HG03565 (cell line): ENCODE data around the gene PRDM1.
A peak's percentile ranks its signal among the peaks of the same experiment; 100 is the strongest.

Source experiments
- ATAC-seq: cut with Tn5 transposase; IDR thresholded peaks from one replicate; pipeline ENCODE4 v1.9.1; 2021; ENCODE audit warnings: mild to moderate bottlenecking, moderate library complexity; ENCODE audit not compliant: unreplicated experiment

The PRDM1 gene

DNA sequence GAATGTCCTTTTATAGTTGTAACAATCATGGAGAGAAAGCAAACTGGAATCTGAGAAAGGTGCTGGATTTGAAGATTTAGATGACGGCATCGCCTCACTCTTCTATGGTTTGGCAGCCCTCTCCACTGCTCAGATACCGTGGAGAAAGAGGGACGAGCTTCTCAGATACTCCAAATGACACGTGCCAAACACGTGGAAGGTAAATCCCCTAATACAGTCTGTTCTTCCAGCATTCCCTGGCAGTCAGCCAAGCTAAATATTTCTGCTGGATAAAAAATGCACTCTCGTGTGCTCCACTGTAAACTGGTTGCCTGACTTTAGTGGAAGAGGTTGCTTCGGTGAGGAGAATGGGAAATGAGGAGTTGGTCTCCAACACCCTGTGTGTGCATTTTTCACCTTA, 16.7 kb upstream of the PRDM1 start:
- ATAC-seq = no peak

DNA sequence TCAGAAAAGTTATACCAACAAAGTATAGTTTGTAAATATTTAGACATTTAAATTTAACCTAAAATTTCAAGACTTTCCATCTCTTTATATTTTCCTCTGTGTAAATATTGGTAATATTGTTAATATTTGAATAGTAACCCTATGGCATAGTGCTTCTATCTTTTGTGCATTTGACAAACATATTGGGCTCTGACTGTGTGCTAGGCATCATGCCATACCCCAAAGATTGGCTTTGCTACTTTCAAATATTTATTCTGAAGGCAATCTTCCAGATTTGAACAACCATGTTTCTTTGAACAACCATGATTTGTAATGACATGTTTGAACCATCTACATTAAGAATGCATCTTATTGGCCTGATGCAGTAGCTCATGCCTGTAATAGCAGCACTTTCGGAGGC, 15.5 kb upstream of the PRDM1 start:
- ATAC-seq = no peak

- ATAC-seq = no peak
Observed at GRCh38 chr6:106072501-106073090, 13.5 kb upstream of the PRDM1 start.

- no peak for ATAC-seq
Observed at GRCh38 chr6:106074146-106074545, 12.0 kb upstream of the PRDM1 start.

DNA sequence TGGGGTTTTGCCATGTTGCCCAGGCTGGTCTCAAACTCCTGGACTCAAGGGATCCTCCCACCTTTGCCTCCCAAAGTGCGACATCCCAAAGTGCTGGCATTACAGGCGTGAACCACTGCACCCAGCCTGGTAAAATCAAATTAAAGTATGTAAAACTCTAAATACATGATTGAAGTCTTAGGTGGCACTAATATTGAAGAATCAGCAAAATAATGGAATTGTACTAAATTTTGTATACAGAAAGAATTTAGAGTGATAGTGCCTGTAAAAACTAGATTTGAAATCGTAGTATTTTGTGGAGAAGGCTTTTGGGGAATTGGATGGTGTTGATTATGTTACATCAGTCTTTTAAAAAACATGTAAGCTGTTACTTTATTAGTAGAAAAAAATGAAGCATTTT, 10.0 kb upstream of the PRDM1 start:
- ATAC-seq = no peak

DNA sequence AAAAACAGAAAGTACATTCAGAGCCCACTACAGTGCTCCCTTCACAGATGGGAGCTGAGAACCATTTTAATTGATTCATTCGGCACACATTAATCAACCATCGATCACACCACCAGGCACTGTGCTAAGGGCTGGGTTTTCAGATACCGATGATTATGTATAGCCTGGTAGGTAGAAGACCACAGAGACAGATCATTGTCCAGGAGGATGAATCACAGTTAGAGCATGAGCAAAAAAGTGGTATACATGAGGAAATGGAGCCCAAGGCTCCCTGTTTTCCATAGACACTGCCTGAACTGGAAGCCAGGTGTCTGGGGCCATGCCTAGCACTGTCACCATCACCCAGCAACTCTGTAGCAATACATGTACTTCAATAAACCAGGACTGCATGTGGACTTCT, 9.0 kb upstream of the PRDM1 start:
- ATAC-seq = no peak

DNA sequence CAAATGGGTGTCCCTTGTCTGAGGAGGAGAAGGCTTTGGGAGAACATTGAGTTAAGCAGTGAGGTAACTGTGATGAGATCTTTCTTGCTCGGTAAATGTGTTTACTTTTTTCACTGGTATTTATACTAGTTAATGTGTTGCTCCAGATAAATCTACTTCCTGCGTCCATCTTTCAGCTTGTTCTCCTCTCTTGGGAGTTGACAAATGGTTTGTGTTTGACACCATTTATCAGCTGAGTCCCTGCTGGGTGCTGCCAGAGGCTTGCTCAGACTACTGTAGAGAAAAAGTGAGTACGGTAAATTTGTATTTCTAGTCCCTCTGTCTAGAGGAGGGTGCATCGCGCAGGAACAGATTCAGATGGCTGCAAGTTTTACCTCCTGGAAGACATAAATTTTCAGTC, 8.3 kb upstream of the PRDM1 start:
- ATAC-seq = no peak

DNA sequence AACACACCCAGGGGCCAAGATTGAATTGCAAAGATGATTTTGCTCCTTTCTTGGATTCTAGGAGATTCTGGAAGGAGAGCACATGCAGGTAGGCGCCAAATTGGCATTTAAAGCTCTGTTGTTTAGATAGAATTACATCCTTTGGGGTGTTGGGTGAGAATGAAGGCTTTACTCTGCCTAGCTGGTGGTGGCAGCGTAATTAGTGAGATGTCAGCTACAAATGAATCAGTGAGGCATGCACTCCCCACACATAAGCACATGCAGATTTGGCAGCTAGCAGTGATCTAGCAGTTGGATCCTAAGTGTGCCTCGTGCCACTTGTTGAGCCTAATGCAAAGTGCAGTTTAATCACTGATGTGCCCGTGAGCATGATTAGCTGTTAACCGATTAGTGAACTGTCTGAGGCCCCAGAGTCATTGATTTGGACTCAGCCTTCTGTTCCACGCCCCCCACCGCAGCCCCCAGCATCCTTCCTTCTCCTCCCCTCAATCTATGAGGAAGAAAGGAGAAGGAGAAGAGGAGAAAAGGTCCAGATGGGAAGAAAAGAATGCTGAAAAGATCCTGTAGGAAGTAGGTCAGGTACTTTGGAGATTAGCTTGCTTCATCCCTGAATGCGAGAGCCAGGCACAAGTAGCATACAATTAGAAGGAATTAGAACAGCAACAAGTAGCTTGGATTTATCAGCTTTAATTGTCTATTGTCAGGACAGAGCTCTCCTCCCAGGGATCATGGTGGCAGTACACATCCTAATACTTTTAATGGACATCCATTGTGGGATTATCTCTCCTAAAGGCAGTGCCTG, 6.0 kb upstream of the PRDM1 start:
- ATAC-seq = no peak

DNA sequence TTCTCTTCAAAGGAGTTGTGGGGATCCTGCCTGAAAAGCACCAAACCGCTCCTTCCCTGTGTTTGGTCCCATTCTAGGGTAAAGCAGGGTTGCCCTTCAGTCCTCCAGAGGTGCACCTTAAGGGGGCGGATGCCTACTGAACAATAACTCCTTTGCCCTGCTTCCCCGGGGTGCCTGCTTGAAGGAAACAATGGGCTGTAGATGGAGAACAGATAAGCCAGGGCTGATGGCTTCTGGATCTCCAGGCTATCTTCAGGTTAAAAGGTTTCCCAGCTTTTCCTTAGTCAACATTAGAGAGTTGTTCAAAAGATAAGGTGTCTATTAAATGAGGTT, 5.4 kb upstream of the PRDM1 start:
- no peak for ATAC-seq

- no peak for ATAC-seq
Observed at GRCh38 chr6:106081715-106082114, 4.4 kb upstream of the PRDM1 start.

DNA sequence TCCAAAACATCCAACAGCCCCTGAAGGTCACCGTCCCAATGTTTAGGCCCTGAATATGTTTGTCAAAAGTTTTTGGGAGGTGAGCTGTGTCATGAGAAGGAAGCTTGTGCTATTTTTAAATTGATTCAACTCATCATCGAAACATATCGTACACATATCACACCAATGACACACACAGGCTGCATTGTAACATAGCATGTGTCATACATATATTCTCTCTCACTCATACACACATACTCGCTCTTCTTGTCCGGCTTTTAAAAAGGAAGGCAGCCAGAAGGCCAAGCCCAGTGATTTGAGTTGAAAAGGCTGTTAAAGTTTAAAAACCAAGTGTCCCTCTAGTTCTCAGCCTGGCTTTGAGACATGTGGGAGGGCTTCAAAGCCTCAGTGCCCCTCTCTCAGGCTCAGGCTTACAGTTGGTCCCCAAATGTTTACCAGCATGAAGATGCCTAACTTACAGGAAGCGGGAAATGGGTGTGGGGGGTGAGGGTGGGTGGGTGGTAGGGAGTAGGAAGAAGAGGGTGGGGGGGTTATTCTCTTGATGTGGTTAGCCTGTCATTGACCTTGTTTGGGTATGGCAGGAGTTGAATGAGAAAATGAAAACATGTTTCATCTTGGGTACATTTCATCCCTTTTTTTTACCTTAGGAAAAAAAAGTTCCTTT, 3.3 kb upstream of the PRDM1 start:
- no peak for ATAC-seq

GRCh38 chr6:106083618-106084017, 2.5 kb upstream of the PRDM1 start:
- ATAC-seq = no peak

- ATAC-seq = peak; percentile 74
Observed at GRCh38 chr6:106084106-106084988, 1.8 kb upstream of the PRDM1 start.

GRCh38 chr6:106084989-106085691, 996 bp upstream of the PRDM1 start:
- no peak for ATAC-seq

DNA sequence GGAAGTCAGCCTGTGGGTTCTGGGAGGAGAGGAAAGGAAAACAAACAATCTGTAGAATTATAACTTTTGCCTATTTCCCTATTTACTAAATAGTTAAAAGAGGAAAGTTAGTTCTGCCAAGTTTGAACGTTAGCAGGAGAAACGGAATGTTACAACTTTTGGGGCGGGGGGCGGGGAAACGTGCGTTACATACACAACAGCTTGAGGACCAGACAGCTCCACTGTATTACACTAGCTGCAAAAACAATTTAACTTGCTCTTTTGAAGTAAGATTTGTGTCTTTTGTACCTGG, 498 bp upstream of the PRDM1 start:
- ATAC-seq = no peak

DNA sequence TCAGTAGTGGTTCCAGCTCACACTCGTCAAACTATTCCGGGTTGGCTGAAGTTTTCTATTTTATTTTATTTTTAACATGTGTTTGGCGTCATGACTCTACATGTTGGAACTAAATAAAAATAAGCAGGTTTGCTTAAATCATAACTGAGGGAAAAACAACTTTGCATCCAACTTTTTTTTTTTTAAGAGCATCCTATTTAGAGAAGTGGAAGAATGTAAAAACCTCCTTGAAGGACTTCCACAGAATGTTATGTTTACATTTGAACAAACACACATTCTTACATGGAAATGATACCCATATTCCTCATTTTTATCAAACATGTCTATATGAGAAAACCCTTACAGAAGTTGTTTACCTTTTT, 659 bp downstream of the PRDM1 start:
- no peak for ATAC-seq

DNA sequence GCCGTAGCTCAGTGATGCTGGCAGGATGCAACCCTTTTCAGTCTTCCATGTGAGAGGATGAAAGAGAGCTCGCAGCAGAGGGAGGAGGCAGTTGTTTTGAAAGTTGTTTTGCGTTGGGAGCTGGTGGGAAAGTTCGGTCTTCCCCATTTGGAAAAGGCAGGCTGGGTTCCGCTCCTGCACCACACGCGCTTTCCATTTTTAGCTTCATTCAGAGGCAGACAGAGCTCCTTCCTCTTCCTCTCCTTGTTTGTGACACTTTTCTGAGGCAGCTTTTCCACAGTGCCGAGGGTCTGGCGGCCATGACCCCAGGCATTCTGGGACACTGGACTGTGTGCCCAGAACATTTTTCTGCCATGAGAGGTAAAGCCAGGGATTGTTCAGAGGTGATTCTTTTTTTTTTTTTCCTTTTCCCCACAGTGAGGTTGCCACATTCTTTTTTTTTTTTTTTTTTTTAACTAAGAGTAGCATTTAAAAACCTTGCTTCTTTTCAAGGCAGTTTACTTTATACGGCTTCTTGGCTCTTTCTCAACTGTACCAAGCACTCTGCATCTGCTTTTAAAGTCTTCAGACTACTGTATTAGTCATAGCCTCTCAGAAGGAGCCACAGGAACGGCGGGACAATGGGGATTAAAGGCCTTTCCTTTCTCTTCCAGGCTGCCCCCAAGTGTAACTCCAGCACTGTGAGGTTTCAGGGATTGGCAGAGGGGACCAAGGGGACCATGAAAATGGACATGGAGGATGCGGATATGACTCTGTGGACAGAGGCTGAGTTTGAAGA, 1.6 kb downstream of the PRDM1 start:
- ATAC-seq = no peak

GRCh38 chr6:106090001-106090400, 3.9 kb downstream of the PRDM1 start:
- ATAC-seq = no peak

GRCh38 chr6:106092279-106092678, 6.1 kb downstream of the PRDM1 start:
- ATAC-seq = no peak

DNA sequence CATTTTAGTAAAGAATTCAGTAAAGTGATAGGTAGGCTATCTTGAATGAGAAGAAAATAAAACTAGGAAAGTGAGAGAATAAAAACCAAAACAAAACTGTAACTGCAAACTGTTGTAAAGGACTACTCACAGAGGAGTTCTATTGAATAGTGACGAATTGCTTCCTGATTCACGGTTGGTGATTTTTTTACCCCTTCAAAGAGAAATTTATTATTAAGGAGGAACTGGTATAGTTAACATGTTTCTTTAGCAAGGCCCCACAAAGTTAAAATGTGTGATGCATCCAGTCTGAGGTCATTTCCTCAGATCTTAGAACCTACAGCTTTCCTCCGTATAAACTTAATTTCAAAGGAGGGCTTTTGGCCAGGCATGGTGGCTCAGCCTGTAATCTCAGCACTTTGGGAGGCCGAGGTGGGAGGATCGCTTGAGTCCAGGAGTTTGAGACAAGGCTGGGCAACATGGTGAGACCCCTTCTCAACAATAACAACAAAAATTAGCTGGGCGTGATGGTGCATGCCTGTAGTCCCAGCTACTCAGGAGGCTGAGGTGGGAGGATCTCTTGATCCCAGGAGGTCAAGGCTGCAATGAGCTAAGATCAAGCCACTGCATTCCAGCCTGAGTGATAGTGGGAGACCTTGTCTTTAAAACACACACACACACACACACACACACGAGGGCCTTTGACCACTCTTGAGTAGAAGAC, 8.3 kb downstream of the PRDM1 start:
- ATAC-seq = no peak
